GM21619 (cell line): ENCODE data around the gene FTO.
"Not testable (repeated sequence)": the region's sequence is repeated elsewhere in the genome, so short reads cannot be mapped to it uniquely, and the experiment has no call there.

ENCODE experiments used
- ATAC-seq: cut with Tn5 transposase; IDR thresholded peaks from one replicate; pipeline ENCODE4 v1.9.1; 2021; ENCODE audit not compliant: unreplicated experiment

FTO gene

GRCh38 chr16:53821487-53821886, 117.5 kb downstream of the FTO start:
- ATAC-seq = no peak

GRCh38 chr16:53821957-53822625, 118.1 kb downstream of the FTO start:
- no peak for ATAC-seq

- ATAC-seq = peak; percentile 68
Observed at GRCh38 chr16:53822936-53823529, 119.1 kb downstream of the FTO start.

DNA sequence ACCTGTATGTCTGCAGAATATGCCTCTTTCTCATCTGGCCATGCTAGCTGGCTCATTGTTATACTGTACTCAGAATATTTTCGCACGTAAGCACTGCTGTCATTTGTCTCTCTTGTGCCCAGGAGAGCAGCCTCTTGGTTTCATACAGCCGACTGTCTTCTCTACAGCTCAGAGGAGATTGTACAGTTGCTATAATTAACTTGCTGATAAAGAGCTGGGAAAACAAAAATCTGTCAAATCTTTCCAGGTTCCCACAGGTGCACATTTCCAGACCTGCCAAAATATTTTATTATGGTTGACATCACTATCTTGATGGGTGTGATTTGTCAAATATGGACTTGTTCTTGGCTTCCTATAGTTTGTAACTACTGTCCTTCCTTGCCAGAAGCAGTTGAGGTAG, 122.7 kb downstream of the FTO start:
- ATAC-seq = no peak

DNA sequence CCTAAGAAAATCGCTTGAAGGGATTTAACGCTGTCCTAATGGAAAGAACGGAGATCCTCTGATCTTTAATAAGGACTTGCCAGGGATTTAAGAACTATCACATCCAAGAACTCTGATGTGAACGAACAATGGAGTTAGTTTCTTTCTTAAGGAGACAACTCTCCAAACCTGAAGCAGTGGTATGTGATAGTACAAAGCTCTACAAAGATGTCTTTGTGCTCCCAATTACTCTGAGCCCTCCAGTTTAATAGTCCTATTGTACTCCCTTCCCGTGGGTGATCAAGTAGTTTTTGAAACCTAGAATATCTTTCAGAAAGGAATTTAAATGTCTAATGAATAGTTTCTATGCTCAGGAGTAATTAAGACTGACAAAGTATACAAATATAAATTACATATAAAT, 123.8 kb downstream of the FTO start:
- ATAC-seq = no peak

DNA sequence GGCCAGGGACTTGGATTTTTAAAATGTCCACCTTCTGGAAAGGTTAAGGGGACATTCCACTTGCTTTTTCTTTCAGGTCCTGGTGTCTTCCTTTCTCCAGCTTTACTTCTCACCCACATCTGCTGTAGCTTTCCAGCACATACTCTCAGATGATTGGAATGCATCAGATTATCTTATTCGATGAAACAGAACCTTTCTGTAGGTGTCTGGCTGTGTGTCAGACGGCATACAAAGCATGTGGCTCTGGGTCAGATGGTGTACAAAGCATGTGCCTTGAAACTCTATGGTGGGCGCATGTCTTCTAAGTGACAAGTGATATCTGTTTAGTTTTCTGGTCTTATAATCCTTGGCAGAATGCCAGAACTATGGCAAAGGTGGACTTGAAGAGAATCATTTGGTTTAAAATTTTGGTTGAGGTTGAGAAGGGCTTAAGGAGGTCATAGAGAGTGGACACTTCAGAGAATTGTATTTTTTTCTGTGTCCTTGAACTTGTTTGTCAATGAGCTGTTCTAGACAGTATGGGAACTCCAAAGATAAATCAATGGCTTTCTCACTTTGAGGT, 125.3 kb downstream of the FTO start:
- ATAC-seq = no peak

- no peak for ATAC-seq
Observed at GRCh38 chr16:53832896-53833544, 129.1 kb downstream of the FTO start.

- ATAC-seq = no peak
Observed at GRCh38 chr16:53836142-53836541, 132.2 kb downstream of the FTO start.

- ATAC-seq = no peak
Observed at GRCh38 chr16:53836680-53837079, 132.7 kb downstream of the FTO start.

GRCh38 chr16:53837426-53837825, 133.5 kb downstream of the FTO start:
- ATAC-seq = no peak

- no peak for ATAC-seq
Observed at GRCh38 chr16:53839150-53839549, 135.2 kb downstream of the FTO start.

DNA sequence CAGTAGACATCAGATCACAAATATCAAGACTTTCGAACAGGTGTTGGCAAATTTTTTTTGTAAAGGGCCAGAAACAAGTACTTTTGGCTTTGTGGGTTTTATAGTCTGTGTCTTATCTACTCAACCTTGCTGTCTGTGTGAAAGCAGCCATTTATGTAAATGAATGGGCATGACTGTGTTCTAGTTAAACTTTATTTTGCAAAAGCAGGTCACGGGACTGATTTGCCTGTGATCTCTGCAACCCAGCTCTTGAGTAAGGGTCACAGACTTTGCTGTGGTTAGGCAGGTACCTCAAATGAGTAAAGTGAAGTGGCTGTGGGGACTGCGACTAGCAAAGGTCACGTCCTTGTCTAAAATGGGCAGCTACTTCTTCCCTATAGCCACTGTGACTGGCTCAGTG, 136.5 kb downstream of the FTO start:
- peak; percentile 86 for ATAC-seq

DNA sequence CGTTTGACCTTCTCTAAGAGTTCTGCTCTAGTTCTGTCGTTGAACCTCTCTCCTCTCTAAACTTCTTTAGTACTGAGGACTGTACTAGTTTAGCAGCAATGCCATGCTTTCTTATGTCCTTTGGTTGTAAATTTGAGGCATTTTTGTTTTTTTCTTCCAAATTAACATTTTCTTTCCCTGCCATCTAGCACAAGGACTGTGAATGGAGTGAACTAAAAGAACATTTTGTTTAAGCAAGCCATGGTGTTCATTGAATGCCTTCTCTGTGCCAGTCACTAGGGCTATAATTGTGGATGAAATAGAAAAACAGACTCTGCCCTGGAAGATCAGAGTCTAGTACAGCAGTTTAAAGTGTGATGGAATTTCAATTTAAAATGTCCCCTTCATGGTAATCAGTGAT, 137.9 kb downstream of the FTO start:
- ATAC-seq = no peak

DNA sequence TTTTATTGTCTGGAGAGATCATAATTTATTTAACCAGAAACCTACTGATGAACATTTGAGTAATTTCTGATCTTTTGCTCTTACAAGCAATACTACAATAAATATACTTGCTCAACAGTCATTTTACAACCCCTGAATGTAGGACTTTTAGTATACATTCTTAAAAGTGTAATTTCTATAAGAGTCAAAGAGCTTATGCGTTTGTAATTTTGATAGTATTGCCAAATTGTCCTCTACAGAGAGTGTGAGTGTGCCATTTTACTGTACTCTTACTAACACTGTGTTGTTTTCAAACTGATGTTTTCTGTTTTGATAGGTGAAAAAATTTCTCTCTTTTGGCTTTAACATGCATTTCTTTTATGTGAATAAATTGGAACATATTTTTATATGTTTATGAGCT, 139.1 kb downstream of the FTO start:
- no peak for ATAC-seq

GRCh38 chr16:53844804-53845203, 140.8 kb downstream of the FTO start:
- ATAC-seq = no peak

DNA sequence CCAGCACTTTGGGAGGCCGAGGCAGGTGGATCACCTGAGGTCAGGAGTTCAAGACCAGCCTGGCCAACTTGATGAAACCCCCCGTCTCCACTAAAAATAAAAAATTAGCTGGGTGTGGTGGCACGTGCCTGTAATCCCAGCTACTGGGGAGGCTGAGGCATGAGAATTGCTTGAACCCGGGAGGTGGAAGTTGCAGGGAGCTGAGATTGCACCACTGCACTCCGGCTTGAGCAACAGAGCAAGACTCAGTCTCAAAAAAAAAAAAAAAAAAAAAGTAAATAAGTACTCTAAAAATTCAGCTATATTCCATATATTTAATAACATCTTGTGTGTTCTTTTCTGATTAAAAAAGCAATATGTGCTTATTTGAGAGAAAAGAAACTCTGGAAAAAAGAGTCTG, 142.6 kb downstream of the FTO start:
- ATAC-seq = not testable (repeated sequence)

DNA sequence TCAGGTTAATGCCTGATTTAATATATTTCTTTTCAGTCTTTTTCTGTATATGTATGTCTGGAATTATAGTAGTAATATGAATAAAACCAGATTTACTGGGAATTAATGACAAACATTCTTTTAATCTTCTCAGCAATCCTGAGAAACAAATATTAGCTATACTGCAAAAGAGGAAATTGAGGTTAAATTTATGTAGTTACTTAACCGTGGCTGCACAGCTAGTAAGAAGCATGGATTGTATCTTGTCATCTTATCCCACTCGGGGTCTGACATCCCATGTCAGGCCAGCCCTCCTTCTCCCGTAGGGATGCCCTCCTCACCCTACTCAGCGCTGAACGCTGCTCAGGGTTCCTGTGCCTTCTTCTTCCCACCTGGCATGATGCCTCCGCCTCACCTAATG, 143.0 kb downstream of the FTO start:
- no peak for ATAC-seq

DNA sequence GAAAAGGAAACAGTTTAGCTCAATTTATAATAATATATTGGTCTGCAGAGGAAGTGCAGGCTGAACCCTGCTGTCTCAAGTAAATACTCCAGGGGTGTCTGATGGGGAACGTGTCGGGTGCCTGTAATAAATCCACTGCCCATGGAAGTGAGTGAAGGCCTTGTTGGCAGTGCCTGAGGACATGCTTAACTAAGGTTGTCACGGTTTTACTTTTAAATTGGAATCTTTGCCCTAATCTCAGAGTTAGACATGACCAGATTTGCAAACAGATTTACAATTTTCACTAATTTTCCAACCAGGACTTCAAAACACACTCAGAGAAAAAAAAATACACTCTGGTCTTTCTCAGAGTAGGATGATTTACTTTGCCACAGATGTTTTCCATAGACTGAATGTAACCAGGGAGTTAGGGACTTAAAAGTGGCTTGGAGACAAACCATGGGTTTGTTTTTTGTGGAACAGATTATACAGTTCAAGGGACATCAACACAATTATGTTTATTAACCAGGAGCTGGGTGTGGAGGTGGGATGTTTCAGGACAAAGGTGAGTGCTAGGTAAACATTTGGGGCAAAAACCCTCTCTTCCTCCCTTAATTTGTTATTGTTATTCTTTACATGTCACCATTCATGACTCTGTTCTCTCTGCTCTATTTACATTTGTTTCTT, 144.5 kb downstream of the FTO start:
- ATAC-seq = no peak

GRCh38 chr16:53848950-53849349, 145.0 kb downstream of the FTO start:
- ATAC-seq = no peak

- ATAC-seq = no peak
Observed at GRCh38 chr16:53849585-53849984, 145.6 kb downstream of the FTO start.

- no peak for ATAC-seq
Observed at GRCh38 chr16:53849994-53850393, 146.0 kb downstream of the FTO start.

DNA sequence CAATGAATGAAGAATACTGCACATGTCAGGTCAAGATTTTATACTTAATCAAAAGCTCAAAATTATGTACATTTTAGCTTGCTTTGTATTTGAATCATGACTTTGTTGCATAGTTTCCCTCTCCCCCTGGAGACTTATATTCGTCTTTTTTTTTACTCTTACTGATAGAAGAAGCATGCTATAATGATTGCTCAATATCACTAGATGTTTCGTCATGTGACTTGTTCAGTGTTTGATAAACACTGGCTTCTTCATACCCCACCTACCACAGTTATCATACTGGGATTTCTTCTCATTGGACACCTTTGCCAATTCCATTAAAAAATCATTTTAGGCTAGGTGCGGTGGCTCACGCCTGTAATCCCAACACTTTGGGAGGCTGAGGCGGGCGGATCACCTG, 148.7 kb downstream of the FTO start:
- ATAC-seq = no peak
